CD4-positive, alpha-beta T cell treated with Interleukin-17A for 1 hour (primary cell): ENCODE measurements around the gene CNOT10.
"Not testable (repeated sequence)": the region's sequence is repeated elsewhere in the genome, so short reads cannot be mapped to it uniquely, and the experiment has no call there.

Source experiments
- DNase-seq: peaks from one replicate; pipeline ENCODE4 v3.0.0-alpha.2; 2020

Gene CNOT10

DNA sequence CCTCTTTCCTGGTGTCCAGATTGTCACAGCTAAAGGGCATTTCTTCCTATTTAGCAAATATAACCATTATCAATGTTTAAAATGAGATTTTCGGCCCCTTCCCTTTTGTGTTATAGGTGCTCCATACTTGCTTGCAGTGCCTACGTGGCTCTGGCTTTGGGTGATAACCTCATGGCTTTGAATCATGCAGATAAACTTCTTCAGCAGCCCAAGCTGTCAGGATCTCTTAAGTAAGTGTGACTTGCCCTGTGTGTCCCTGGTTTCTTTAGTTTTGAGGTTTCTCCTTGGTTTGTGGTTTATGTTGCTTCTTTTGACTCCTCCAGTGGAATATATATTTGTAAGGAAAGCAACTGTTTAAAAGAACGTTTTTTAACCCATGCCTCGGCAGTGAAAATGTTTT is 74.4 kb downstream of the CNOT10 start:
- no peak for DNase-seq

DNA sequence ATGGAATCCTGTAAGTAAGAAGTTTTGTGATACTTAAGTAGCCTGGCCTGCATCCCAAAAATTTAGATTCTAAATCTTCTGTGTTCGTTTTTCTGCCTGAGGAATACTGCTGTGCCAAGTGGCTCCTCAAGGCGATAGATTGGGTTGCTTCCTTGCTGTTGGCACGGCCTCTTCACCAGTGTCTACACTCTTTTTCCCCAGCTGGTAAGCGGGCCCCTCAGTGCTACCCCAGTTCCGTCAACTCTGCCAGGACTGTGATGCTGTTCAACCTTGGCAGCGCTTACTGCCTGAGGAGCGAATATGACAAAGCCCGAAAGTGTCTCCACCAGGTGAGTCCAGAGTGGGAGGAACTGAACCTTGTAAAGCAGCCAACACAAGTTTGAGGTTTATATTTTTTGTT is 79.5 kb downstream of the CNOT10 start:
- no peak for DNase-seq

DNA sequence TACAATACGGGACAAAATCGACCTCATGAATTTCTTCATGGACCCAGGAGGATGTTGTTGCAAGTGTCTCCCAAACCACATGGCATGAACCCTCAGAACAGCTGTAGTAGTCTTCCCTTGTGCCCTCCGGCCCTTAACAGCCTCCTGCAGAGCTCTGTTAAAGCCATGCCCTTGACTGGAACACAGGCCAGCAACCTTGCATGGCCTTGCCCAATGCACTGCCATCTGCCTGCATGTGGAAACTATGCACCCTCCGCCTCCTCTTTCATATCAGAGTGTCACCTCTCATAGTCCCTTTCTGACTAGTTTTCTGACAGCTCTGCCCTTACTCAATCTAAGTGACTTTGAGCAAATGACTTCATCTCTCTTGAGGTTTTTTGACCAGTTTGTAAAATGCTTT is 93.4 kb downstream of the CNOT10 start:
- no peak for DNase-seq

DNA sequence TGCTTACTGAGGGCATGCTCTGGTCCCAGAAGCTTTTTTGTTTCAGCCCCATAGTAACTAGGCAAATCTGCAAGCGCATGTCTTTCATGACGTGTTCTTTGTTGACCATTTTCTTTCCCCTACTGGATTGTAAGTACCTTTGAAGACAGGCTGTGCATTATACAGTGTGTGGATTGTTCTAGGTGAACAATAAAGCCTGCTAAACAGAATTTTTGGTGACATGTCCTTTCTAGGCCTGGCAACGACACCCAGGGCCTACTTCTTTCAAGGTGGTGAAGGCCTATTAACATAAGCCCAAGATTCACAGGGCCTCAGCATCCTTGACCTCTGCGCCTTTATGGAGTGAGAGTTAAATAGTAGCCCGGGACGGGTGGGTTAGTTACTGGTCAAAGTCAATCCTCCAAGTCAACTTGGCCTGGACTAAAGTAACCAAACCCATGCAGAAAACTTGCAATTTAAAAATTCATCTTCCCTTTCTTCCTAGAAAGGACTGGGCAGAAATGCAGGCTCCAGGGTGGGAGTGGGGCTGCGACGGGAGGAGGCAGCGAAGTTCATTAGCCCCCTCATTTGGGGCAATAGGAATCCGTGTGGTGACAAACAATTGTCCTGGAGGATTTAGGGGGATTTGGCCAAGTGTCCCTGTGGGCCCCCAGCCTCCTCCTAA is 95.2 kb downstream of the CNOT10 start:
- no peak for DNase-seq

DNA sequence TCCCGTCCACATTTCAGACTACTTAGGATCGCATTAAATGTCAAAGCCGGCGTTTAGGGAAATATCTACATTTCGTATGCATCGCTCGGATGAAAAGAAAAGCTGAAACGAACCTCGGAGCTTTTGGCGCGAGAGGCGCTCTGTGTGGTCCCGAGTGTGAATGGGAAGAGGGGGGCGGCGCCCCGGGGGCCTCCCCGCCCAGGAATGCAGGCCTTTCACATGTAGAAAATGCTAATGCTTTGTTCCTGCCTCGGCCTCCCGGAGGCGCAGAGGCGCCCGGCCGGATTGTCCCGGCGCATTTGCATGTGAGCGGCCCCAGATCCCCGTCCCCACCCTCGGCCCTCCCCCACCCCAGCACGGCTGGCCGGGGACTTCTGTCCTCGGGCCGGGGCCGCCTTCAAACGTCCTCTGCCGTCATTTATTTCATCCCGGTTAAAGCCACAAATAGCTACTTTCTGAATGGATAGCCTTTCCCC is 95.8 kb downstream of the CNOT10 start:
- DNase-seq: no peak

DNA sequence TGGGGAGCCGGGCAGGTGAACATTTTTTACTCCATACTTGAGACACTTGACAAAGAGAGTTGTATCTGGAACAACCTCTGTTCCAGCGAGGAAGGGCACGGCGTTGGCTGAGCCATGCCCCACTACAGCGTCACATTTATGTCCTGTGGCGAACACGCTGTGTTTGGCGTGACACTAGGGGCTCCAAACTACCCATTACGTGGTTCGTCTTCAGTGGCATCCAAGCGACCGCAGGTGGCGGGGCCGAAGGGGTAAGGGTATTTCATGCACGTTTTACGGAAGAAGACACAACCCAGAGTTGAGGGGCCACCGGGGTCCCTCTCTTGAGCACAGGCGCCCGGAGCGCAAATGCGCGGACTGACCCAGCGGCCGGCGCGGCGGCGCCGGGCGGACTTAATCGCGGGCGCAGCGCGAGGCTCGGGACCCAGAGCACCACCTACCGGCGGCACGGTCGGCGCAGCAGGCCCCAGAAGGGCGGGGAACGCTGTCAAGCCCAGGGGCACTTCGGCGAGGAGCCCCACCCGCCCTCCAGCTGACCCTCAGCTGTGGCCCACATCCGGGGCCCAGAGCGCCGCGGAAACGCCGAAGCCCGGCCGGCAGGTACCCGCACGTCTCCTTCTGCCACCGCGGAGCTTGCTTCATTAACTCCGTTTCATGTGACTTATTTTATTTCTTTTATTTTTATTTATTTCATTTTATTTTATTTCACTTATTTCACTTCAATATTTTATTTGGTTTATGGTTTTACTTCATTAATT is 96.4 kb downstream of the CNOT10 start:
- DNase-seq: peak; percentile 53

DNA sequence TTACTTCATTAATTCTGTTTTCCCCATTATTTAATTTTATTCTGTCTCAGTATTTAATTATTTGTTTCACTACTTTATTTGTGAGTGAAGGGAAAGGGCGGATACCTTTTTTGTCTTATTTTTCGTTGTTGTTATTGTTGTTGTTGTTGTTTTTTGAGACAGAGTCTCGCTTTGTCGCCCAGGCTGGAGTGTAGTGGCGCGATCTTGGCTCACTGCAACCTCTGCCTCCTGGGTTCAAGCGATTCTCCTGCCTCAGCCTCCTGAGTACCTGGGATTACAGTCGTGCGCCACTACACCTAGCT is 96.9 kb downstream of the CNOT10 start:
- DNase-seq: not testable (repeated sequence)

DNA sequence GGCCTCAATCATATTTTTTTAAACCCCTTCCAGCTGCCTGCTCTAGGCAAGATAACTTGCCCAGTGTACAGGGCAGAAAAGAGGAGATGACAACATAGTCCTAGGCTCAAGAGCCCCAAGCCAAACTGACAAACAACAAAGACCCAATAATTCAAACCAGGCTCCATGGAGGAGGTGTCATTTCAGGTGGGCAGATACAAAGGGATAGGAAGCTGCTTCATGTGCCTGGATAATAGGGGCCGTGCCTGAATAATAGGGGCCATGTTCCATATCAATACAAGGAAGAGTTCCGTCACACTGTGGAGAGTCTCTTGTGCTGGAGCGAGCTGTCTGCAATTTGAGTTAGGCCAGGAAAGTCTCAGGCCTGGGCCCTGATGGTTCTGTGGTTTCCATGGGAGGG is 97.4 kb downstream of the CNOT10 start:
- DNase-seq: no peak

DNA sequence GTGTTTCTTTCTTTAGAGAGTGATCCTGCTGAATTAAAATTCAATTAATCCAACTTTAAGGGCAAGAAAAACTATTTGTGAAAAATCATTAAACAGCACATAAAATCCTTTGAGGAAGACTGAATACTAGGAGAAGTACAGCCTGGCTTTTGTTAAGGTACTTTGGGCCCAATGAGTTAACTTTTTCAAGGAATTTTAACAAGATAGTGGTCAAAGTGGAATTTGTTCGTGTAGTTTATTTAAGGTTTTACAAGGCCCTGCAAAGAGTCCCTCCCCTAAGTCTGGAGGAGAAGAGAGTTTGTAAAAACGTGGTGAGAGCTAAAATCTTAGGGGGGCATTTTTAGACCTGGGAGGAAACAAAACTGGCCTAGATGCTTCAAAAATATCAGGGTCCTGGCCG is 106.8 kb downstream of the CNOT10 start:
- DNase-seq: no peak

DNA sequence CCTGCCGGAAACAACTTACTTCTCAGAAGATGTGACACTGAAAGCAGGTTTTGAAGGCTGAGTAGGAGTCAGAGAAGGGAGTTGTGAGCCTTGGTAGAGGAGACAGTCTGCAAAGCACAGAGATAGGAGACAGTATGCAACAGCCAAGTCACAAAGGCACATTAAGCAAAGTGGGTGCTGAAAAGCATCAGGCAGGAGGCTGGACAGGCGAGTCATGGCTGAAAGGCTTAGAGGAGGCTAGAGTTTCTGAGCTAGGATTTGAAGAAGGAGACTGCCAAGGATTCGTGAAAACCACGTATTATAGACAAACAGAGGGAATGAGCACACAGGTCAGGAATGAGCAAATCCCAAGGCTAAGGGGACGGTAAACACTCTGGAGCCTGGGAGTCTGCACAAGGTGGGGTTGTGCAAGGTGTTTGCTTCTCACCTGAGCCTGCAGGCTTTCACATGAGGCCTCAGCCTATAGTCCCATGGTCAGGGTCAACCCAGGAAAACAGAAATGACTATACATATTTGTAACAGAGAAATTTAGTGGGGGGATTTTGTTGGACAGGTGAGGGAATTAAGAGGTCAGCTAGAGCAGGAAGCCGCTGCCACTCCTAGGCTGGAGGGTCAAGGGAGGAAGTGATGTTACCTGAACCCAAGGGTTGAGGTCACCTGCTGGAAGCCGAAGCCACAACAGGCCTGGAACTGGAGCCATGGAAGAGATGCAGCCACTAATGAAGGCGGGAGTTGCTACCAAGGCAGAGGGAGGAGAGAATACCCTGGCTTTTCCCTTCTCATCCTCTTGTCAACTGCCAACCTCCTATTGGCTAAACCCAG is 109.7 kb downstream of the CNOT10 start:
- no peak for DNase-seq

DNA sequence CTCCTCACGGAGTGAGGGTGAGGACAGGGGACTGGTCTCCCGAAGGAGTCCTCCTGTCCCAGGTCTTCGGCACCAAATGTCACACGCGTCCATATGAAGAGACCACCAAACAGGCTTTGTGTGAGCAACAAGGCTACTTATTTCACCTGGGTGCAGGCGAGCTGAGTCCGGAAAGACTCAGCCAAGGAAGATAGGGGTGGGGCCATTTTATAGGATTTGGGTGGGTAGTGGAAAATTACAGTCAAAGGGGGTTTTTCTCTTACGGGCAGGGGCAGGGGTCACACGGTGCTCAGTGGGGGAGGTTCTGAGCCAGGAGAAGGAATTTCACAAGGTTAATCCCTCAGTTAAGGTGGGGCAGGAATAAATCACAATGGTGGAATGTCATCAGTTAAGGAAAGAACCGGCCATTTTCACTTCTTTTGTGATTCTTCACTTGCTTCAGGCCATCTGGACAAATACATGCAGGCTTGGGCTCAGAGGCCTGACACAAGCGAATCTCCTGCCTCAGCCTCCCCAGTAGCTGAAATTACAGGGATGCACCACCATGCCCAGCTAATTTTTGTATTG is 111.5 kb downstream of the CNOT10 start:
- not testable (repeated sequence) for DNase-seq

DNA sequence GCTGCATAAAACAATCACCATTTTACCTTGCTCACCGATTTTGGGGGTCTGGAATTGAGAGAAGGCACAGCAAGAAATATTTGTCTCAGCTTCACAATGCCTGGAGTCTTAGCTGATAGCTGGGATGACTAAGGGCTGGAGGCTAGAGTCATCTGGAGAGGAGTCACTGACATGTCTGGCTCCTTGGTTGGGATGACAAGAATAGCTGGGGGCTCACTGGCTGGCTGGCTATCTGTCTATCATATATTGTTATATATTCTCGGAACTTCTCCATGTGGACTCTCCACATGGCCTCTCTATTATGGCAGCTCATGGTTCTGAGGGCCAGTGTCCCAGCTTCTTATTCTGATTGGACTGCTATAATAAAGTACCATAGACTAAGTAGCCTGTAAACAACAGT is 112.8 kb downstream of the CNOT10 start:
- DNase-seq: no peak

DNA sequence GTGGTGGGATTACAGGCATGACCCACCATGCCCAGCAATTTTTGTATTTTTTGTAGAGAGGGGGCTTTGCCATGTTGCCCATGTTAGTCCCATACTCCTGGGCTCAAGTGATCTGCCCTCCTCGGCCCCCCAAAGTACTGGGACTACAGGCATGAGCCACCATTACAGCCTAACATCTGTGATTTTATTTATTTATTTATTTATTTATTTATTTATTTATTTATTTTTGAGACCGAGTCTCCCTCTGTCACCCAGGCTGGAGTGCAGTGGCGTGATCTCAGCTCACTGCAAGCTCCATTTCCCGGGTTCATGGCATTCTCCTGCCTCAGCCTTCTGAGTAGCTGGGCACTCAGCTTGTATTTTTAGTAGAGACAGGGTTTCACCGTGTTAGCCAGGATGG is 116.5 kb downstream of the CNOT10 start:
- not testable (repeated sequence) for DNase-seq

DNA sequence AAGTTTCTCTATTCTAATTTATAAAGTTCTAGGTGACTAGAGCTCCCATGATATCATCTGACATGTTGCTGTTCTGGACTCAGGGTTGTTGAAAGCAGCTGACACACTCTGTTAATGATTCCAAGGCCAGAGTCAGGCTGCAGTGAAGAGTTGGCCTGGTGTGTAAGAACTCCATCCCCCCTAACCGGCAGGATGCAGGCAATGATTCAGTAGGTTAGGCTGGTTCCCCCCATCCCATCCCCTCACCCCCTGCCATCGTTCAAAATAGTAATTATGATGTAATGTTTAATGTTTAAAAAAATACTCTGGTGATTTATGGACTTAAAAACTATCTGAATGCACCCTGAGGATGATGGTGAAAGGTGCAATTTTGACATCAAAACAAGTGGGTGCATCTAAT is 128.2 kb downstream of the CNOT10 start:
- no peak for DNase-seq

DNA sequence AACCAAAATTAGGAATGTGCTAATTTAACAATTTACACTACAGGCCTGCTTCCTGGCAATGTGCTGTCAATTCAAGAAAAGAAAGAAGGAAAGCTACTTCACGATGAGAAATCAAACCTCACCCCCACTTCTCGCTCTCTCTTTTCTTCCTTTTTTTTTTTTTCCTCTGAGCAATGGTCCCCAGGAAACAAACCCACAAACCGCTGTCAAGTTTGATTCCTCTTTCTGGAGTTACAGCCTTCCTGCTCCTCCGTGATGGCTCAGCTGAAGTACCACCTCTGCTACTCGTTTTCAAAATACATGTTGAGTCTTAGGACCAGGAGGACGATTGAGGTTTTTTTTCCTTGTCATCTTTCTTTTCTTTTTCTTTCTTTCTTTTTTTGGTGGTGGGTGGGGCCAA is 129.4 kb downstream of the CNOT10 start:
- DNase-seq: no peak

DNA sequence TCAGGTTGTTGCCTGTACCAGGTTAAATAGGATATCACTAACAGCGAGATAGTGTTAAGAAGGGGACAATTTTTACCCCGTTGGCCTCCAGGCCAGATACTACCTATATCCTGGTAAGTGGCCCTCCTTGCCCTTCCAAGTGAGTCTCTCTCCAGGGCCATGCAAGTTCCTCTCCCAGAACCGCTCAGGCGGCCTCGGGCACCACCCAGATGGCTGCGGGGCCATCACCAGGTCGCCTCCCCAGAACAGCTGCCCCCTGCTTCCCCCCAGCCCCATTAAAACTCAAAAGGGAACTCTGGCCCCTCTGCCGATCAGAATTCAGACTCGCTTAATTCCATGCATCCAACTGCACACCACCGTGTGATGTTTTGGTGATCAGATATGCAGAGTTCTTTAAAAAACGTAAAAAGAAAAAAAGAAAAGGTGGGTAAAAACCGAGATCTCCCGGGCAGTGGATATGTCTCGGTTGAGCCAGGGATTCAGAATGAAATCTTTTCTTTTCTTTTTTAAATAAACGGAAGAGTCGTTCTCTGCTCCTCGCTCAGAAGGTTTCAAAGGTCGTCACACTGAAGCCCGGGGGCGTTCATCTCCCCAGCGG is 131.0 kb downstream of the CNOT10 start:
- no peak for DNase-seq

DNA sequence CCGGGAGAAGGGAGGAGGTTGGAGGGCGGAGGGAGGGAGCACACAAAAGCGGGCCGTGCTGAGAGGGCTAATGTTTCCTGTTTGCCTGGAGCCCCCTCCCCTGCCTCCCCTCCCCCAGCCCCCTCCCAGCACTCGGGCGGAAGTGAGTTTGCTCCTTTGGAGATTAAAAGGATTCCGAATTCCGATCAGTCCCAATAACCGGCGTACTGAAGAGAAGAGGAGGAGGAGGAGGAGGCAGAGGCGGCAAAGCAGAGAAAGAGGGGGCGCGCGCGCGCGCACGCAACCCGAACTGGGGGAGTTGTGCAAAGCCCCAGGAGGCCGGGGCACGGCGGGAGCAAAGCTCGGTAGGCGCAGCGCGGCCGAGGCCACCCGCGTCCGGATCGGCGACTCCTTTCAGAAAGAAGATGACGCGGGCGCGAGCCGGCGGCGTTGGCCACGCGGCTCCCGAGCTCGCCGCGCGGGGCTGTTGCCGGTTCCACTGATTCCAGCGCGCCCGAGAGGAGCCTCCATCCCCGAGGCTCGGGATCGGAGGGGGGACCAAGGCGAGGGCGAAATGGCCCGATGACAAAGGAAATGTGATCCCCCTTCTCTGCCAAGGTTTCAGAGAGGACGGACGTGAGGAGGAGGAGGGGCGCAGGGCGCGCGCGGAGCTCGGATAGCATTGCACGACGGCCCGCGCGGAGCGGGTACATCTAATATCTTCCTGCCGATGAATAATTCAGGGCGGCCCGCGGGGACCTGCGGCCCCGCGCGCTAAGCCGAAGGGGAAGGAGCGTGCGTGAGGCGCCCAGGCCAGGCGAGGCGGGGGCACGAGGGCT is 131.7 kb downstream of the CNOT10 start:
- no peak for DNase-seq

DNA sequence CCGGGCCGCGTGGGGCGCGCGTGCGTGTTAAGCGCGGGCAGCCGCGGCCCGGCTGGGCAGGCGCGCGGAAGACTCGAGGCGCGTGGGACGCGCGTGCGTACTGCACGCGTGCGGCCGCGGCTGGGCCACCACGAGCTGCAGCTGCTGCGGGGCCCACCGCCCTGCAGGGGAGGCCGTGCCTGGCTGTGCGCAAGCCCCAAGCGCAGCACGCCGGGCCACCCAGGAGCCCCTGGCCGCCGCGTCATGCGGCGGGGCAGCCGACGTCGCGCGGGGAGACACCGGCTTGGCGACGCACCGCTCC is 132.2 kb downstream of the CNOT10 start:
- DNase-seq: no peak

DNA sequence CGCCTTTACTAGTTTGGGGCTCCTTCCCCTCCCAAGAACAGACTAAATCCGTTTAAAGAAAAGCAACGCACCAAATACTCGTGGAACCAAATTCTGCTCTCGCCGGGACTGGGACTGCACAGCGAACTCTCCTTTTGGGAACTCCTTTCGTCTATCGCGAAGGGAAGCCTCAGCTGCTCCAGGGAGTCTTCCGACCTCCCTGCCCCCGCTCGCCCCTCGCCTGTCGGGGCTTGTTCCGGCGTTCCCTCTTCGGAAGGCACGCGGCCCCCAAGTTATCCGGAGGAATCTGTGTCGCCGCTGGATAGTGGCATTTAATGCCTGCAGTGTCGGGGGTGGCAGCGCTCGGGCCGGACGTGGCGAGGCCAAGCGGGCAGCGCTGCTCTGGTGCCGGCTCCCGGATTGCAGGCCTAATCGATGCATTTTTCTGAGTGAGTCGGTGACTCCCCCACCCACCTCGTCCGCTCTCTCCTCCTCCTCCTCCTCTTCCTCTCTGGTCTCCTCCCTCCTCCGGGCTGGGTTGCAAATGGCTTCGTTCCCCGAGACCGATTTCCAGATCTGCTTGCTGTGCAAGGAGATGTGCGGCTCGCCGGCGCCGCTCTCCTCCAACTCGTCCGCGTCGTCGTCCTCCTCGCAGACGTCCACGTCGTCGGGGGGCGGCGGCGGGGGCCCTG is 132.7 kb downstream of the CNOT10 start, which contains the start of gene TRIM71:
TRIM71 (plus strand) TSS at position 440 of the 671 bp plus-strand sequence; CDS start at position 524, 84 bp downstream.
- DNase-seq: no peak

DNA sequence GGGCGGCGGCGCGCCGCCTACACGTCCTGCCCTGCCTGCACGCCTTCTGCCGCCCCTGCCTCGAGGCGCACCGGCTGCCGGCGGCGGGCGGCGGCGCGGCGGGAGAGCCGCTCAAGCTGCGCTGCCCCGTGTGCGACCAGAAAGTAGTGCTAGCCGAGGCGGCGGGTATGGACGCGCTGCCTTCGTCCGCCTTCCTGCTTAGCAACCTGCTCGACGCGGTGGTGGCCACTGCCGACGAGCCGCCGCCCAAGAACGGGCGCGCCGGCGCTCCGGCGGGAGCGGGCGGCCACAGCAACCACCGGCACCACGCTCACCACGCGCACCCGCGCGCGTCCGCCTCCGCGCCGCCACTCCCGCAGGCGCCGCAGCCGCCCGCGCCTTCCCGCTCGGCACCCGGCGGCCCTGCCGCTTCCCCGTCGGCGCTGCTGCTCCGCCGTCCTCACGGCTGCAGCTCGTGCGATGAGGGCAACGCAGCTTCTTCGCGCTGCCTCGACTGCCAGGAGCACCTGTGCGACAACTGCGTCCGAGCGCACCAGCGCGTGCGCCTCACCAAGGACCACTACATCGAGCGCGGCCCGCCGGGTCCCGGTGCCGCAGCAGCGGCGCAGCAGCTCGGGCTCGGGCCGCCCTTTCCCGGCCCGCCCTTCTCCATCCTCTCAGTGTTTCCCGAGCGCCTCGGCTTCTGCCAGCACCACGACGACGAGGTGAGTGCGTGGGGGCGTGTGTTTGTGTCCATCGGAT is 133.4 kb downstream of the CNOT10 start:
- DNase-seq: no peak

DNA sequence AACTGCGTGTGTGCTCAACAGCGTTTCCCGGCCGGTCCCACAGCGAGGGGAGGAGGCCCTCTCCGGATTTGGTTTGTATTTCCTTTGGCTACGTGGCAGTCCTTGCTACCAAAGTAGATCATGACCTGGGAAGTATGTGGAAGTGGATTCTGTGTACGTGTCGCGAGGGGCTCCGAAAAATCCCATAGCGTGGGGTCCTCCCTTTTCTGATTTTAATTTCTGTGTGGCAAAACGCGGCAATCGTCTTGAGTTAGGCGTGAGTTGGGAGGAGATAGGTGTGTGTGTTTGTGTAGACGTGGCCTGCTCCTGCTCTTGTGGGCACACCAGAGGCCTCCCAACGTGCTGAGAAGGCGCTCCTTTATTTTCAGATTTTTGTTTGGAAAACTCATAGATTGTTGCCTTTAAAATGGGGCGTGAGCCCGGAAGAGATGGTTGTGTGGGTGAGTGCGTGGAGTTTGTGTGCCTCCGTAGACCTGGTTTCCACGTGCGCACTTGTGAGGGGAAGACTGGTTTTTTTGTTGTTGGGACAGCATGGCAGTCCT is 134.1 kb downstream of the CNOT10 start:
- DNase-seq: no peak
